ENCODE measurements around the gene DIAPH2.

DNA sequence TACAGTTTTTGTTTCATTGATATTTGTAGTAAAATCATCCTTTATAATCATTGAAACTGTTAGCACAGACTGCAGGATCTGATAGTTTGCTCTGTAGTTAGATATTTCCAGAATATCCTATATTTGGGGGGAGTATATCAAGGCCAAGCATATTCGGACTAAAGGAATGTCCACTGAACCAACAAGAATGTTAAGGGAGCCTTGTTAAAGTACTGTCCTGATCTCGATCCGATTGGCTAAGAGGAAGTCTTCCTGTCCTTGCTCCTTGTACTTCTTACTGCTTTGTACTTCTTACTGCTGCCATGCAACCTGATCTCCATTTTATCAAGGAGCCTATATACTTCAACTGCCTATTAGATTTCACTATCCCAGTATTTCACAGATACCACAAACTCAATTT lies 648.3 kb downstream of the DIAPH2 start:
- TF ChIP-seq, protein P1, sequence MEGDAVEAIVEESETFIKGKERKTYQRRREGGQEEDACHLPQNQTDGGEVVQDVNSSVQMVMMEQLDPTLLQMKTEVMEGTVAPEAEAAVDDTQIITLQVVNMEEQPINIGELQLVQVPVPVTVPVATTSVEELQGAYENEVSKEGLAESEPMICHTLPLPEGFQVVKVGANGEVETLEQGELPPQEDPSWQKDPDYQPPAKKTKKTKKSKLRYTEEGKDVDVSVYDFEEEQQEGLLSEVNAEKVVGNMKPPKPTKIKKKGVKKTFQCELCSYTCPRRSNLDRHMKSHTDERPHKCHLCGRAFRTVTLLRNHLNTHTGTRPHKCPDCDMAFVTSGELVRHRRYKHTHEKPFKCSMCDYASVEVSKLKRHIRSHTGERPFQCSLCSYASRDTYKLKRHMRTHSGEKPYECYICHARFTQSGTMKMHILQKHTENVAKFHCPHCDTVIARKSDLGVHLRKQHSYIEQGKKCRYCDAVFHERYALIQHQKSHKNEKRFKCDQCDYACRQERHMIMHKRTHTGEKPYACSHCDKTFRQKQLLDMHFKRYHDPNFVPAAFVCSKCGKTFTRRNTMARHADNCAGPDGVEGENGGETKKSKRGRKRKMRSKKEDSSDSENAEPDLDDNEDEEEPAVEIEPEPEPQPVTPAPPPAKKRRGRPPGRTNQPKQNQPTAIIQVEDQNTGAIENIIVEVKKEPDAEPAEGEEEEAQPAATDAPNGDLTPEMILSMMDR (IDR thresholded peaks at IDR 0.05; ENCODE audit: low read depth, low read length, poor library complexity, severe bottlenecking): no peak
- no peak for TF ChIP-seq EZH2phosphoT487 (IDR thresholded peaks at IDR 0.05; ENCODE audit: borderline replicate concordance, low read length)

Measured in DOHH2 (cell line).